HL-60 (cell line): Measurements from ENCODE around the gene ZNF155.

Experiments used
- DNase-seq, 2 experiments: peaks; one replicate each; pipeline ENCODE4 v3.0.0-alpha.2; 2010 to 2020; ENCODE audit warnings: low read depth in 1 of 2, low spot score in 1 of 2
- H3K27ac ChIP-seq: fragments of 250-450 bp; sonication (Bioruptor Pico); replicated peaks from 2 replicates; pipeline ENCODE4 v1.5.1; 2020; ENCODE audit warnings: mild to moderate bottlenecking, moderate library complexity
- H3K27me3 ChIP-seq: fragments of 250-450 bp; sonication (Bioruptor Pico); 2 replicates; pipeline ENCODE4 v1.5.1; 2021; ENCODE audit warnings: mild to moderate bottlenecking, moderate library complexity; ENCODE audit not compliant: insufficient read depth, poor library complexity, severe bottlenecking
- H3K4me3 ChIP-seq: replicated peaks from 2 replicates; pipeline ENCODE4 v1.5.1; 2011; ENCODE audit warnings: mild to moderate bottlenecking, control low read depth, low read length; ENCODE audit not compliant: insufficient read depth
- CTCF ChIP-seq: IDR thresholded peaks from one replicate; pipeline ENCODE4 v1.5.1; 2011; ENCODE audit warnings: low read length, control low read depth, inconsistent platforms; ENCODE audit not compliant: insufficient read depth
- GABPA ChIP-seq: IDR thresholded peaks from 2 replicates; pipeline ENCODE4 v1.6.1; 2012; ENCODE audit warnings: low read depth
- POLR2AphosphoS5 ChIP-seq: IDR thresholded peaks from 2 replicates; pipeline ENCODE4 v1.6.1; 2012; ENCODE audit warnings: low read depth
- SPI1 ChIP-seq: IDR thresholded peaks from 2 replicates; pipeline ENCODE4 v1.6.1; 2012; ENCODE audit warnings: low read depth, mild to moderate bottlenecking, borderline replicate concordance
- TF ChIP-seq, protein P1 (sequence below): IDR thresholded peaks from 2 replicates; pipeline ENCODE4 v1.6.1; 2012; ENCODE audit warnings: low read depth; ENCODE audit not compliant: insufficient replicate concordance

ZNF155 gene

GRCh38 chr19:44007473-44007872 is 23.5 kb downstream of the ZNF155 start:
- TF ChIP-seq POLR2AphosphoS5: no peak
- TF ChIP-seq, protein P1, sequence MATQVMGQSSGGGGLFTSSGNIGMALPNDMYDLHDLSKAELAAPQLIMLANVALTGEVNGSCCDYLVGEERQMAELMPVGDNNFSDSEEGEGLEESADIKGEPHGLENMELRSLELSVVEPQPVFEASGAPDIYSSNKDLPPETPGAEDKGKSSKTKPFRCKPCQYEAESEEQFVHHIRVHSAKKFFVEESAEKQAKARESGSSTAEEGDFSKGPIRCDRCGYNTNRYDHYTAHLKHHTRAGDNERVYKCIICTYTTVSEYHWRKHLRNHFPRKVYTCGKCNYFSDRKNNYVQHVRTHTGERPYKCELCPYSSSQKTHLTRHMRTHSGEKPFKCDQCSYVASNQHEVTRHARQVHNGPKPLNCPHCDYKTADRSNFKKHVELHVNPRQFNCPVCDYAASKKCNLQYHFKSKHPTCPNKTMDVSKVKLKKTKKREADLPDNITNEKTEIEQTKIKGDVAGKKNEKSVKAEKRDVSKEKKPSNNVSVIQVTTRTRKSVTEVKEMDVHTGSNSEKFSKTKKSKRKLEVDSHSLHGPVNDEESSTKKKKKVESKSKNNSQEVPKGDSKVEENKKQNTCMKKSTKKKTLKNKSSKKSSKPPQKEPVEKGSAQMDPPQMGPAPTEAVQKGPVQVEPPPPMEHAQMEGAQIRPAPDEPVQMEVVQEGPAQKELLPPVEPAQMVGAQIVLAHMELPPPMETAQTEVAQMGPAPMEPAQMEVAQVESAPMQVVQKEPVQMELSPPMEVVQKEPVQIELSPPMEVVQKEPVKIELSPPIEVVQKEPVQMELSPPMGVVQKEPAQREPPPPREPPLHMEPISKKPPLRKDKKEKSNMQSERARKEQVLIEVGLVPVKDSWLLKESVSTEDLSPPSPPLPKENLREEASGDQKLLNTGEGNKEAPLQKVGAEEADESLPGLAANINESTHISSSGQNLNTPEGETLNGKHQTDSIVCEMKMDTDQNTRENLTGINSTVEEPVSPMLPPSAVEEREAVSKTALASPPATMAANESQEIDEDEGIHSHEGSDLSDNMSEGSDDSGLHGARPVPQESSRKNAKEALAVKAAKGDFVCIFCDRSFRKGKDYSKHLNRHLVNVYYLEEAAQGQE: no peak
- no peak for TF ChIP-seq SPI1
- no peak for TF ChIP-seq CTCF
- TF ChIP-seq GABPA: no peak
- no peaks in the 10 kb centered on the region for H3K27me3 ChIP-seq
- H3K27ac ChIP-seq: no peak overlapping the region
- no peak for DNase-seq
- H3K4me3 ChIP-seq: no peak overlapping the region

GRCh38 chr19:44010468-44010867 is 26.5 kb downstream of the ZNF155 start:
- Histone ChIP-seq H3K27me3 (no peaks in the 10 kb centered on the region), H3K27ac (no peak overlapping the region), H3K4me3 (no peak overlapping the region)
- DNase-seq: no peak
- TF ChIP-seq POLR2AphosphoS5: no peak
- TF ChIP-seq, protein P1: no peak
- TF ChIP-seq GABPA: no peak
- TF ChIP-seq CTCF: no peak
- no peak for TF ChIP-seq SPI1

DNA sequence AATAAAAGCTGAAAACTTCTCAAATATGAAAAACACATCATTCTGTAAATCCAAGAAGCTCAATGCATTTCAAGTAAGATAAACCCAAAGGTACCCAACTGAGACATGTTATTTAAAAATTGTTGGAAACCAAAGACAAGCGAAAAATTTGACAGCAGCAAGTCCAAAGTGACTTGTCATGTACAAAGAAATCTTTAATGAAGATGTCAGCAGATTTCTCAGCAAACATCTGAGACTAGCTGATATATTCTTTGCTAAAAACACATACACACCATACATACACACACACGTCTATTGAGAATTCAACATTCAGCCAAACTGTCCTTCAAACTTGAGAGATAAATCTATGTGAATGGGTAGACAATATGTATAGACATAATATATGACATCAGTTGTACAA is 35.5 kb downstream of the ZNF155 start:
- Histone ChIP-seq H3K27ac (no peak overlapping the region), H3K27me3 (no peaks in the 10 kb centered on the region), H3K4me3 (no peak overlapping the region)
- DNase-seq: no peak
- no peak for TF ChIP-seq GABPA
- TF ChIP-seq CTCF: no peak
- no peak for TF ChIP-seq POLR2AphosphoS5
- no peak for TF ChIP-seq SPI1
- TF ChIP-seq, protein P1: no peak
